HEK293 (cell line): ENCODE results near the gene DOK5.

Experiments used
- CTCF ChIA-PET: fragments of 350-600 bp; formaldehyde crosslinking; extraction: SDS; loops from one replicate; lab custom pipeline; 2021; ENCODE audit warnings: antibody characterized with exemption; lab: Yijun Ruan, JAX
- POLR2A ChIA-PET: fragments of 300-600 bp; formaldehyde crosslinking; extraction: SDS; loops from one replicate; lab custom pipeline; 2020; ENCODE audit warnings: antibody characterized with exemption, inconsistent platforms; lab: Yijun Ruan, JAX
- H3K27ac ChIP-seq: fragments of 200-500 bp; sonication (Bioruptor generic); 2 replicates; pipeline ENCODE4 v1.5.1; 2014; ENCODE audit warnings: low read depth, low read length, control low read depth, inconsistent platforms; ENCODE audit errors: extremely low read depth
- H3K36me3 ChIP-seq, 2 experiments: fragments of 200-500 bp in 1 of 2; sonication (Bioruptor generic) in 1 of 2; 1 replicate in 1 of 2; 2 replicates in 1 of 2; pipeline ENCODE4 v1.5.1; 2014 to 2017; ENCODE audit warnings: inconsistent platforms in 2 of 2, low read length in 2 of 2; ENCODE audit not compliant: control insufficient read depth in 2 of 2, insufficient read depth in 1 of 2
- H3K4me1 ChIP-seq: fragments of 200-500 bp; sonication (Bioruptor generic); 2 replicates; pipeline ENCODE4 v1.5.1; 2014; ENCODE audit warnings: mild to moderate bottlenecking, low read length, inconsistent platforms; ENCODE audit not compliant: control insufficient read depth, insufficient read depth
- H3K4me3 ChIP-seq: 2 replicates; pipeline ENCODE4 v1.5.1; 2011; ENCODE audit warnings: low read depth, mild to moderate bottlenecking, control low read depth, low read length, moderate library complexity
- H3K9me3 ChIP-seq: fragments of 200-500 bp; sonication (Bioruptor generic); 2 replicates; pipeline ENCODE4 v1.5.1; 2014; ENCODE audit warnings: low read depth, low read length, inconsistent platforms; ENCODE audit not compliant: control insufficient read depth, insufficient read depth
- BCL11A ChIP-seq: fragments of 450-650 bp; formaldehyde crosslinking; IDR thresholded peaks from 2 replicates; pipeline ENCODE4 v1.5.1; 2016; ENCODE audit warnings: low read depth, missing biosample characterization, missing genetic modification characterization
- HIC1 ChIP-seq: fragments of 450-650 bp; formaldehyde crosslinking; IDR thresholded peaks from 2 replicates; pipeline ENCODE4 v1.5.1; 2016; ENCODE audit warnings: missing biosample characterization, missing genetic modification characterization
- IKZF3 ChIP-seq: fragments of 450-650 bp; IDR thresholded peaks from 2 replicates; pipeline ENCODE4 v1.5.0; 2018; ENCODE audit warnings: missing biosample characterization, mild to moderate bottlenecking, missing genetic modification characterization, moderate library complexity
- KLF10 ChIP-seq: fragments of 450-650 bp; IDR thresholded peaks from 2 replicates; pipeline ENCODE4 v1.5.1; 2018; ENCODE audit warnings: missing biosample characterization, mild to moderate bottlenecking, missing genetic modification characterization
- KLF17 ChIP-seq: fragments of 450-650 bp; formaldehyde crosslinking; IDR thresholded peaks from 2 replicates; pipeline ENCODE4 v1.5.1; 2016; ENCODE audit warnings: missing biosample characterization, missing genetic modification characterization
- PRDM1 ChIP-seq: fragments of 450-650 bp; formaldehyde crosslinking; IDR thresholded peaks from 2 replicates; pipeline ENCODE4; 2016; ENCODE audit warnings: missing biosample characterization, missing genetic modification characterization
- RBAK ChIP-seq: fragments of 450-650 bp; formaldehyde crosslinking; IDR thresholded peaks from 2 replicates; pipeline ENCODE4 v1.5.1; 2016; ENCODE audit warnings: missing biosample characterization, missing genetic modification characterization
- SP2 ChIP-seq: fragments of 450-650 bp; formaldehyde crosslinking; IDR thresholded peaks from 2 replicates; pipeline ENCODE4 v1.5.1; 2016; ENCODE audit warnings: missing biosample characterization, missing genetic modification characterization
- TRIM28 ChIP-seq: IDR thresholded peaks from 2 replicates; pipeline ENCODE4 v1.6.1; 2011; ENCODE audit warnings: low read length, control low read depth, borderline replicate concordance
- ZFP69B ChIP-seq: fragments of 450-650 bp; formaldehyde crosslinking; IDR thresholded peaks from 2 replicates; pipeline ENCODE4 v1.5.1; 2016; ENCODE audit warnings: missing biosample characterization, missing genetic modification characterization
- ZNF10 ChIP-seq: fragments of 450-650 bp; formaldehyde crosslinking; IDR thresholded peaks from 2 replicates; pipeline ENCODE4 v1.5.1; 2017; ENCODE audit warnings: missing biosample characterization, missing genetic modification characterization
- ZNF112 ChIP-seq: fragments of 450-650 bp; formaldehyde crosslinking; IDR thresholded peaks from 2 replicates; pipeline ENCODE4 v1.5.0; 2017; ENCODE audit warnings: missing biosample characterization, missing genetic modification characterization
- ZNF133 ChIP-seq: fragments of 450-650 bp; formaldehyde crosslinking; IDR thresholded peaks from 2 replicates; pipeline ENCODE4 v1.5.1; 2016; ENCODE audit warnings: missing biosample characterization, missing genetic modification characterization
- ZNF146 ChIP-seq: fragments of 450-650 bp; formaldehyde crosslinking; IDR thresholded peaks from 2 replicates; pipeline ENCODE4 v1.5.1; 2016; ENCODE audit warnings: missing biosample characterization, missing genetic modification characterization
- ZNF280D ChIP-seq: fragments of 450-650 bp; formaldehyde crosslinking; IDR thresholded peaks from 2 replicates; pipeline ENCODE4 v1.5.1; 2016; ENCODE audit warnings: missing biosample characterization, missing genetic modification characterization
- ZNF426 ChIP-seq: fragments of 450-650 bp; formaldehyde crosslinking; IDR thresholded peaks from 2 replicates; pipeline ENCODE4 v1.5.1; 2017; ENCODE audit warnings: missing biosample characterization, missing genetic modification characterization, mild to moderate bottlenecking, inconsistent platforms, moderate library complexity
- ZNF473 ChIP-seq: fragments of 450-650 bp; formaldehyde crosslinking; IDR thresholded peaks from 2 replicates; pipeline ENCODE4 v1.5.1; 2017; ENCODE audit warnings: missing biosample characterization, missing genetic modification characterization
- ZNF548 ChIP-seq: fragments of 450-650 bp; formaldehyde crosslinking; IDR thresholded peaks from 2 replicates; pipeline ENCODE4 v1.5.1; 2016; ENCODE audit warnings: missing biosample characterization, missing genetic modification characterization
- ZNF624 ChIP-seq: fragments of 450-650 bp; formaldehyde crosslinking; IDR thresholded peaks from 2 replicates; pipeline ENCODE4 v1.5.1; 2017; ENCODE audit warnings: missing biosample characterization, missing genetic modification characterization
- ZNF660 ChIP-seq: fragments of 450-650 bp; IDR thresholded peaks from 2 replicates; pipeline ENCODE4 v1.5.1; 2018; ENCODE audit warnings: missing biosample characterization, mild to moderate bottlenecking, missing genetic modification characterization
- ZNF837 ChIP-seq: fragments of 450-650 bp; formaldehyde crosslinking; IDR thresholded peaks from 2 replicates; pipeline ENCODE4 v1.5.1; 2016; ENCODE audit warnings: missing biosample characterization, missing genetic modification characterization
- ZSCAN30 ChIP-seq: fragments of 450-650 bp; IDR thresholded peaks from 2 replicates; pipeline ENCODE4 v1.5.1; 2018; ENCODE audit warnings: missing biosample characterization, mild to moderate bottlenecking, missing genetic modification characterization, moderate library complexity
- ZSCAN5A ChIP-seq: fragments of 450-650 bp; formaldehyde crosslinking; IDR thresholded peaks from 2 replicates; pipeline ENCODE4 v1.5.1; 2016; ENCODE audit warnings: missing biosample characterization, missing genetic modification characterization

Gene DOK5

GRCh38 chr20:54557806-54558590 lies 82.6 kb downstream of the DOK5 start (continued):
- TF ChIP-seq ZNF280D (tag by site-specific recombination), result no peak
- no peak for TF ChIP-seq IKZF3 (tag by site-specific recombination)
- no peak for TF ChIP-seq ZNF624
- TF ChIP-seq ZNF112, result no peak

- Histone ChIP-seq H3K27ac (no peak overlapping the region), H3K4me1 (no peaks in the 10 kb centered on the region), H3K4me3 (no peak overlapping the region), H3K36me3 (no peaks in the 10 kb centered on the region), H3K9me3 (no peaks in the 10 kb centered on the region)
- TF ChIP-seq HIC1 (tag by site-specific recombination), result no peak
- TF ChIP-seq SP2, result no peak
- TF ChIP-seq ZNF548 (tag by site-specific recombination), result no peak
- TF ChIP-seq PRDM1, result no peak
- TF ChIP-seq BCL11A (tag by site-specific recombination), result no peak
- no peak for TF ChIP-seq TRIM28
- TF ChIP-seq ZNF426 (tag by site-specific recombination), result no peak
- TF ChIP-seq ZNF473, result no peak
- no peak for TF ChIP-seq KLF17 (tag by site-specific recombination)
- no peak for TF ChIP-seq ZNF133
- TF ChIP-seq KLF10 (tag by site-specific recombination), result no peak
- no peak for TF ChIP-seq ZFP69B (tag by site-specific recombination)
- ChIA-PET CTCF (interaction anchor here (0.6 kb wide), 1 partner anchor 27 kb away, joined by 3 read pairs; no protein-coding TSS in a partner anchor), POLR2A (no interaction called here)
Observed at GRCh38 chr20:54559890-54560289, 84.5 kb downstream of the DOK5 start.

- Histone ChIP-seq H3K4me3 (no peak overlapping the region), H3K36me3 (no peaks in the 10 kb centered on the region), H3K4me1 (no peaks in the 10 kb centered on the region), H3K27ac (no peak overlapping the region), H3K9me3 (no peaks in the 10 kb centered on the region)
- TF ChIP-seq ZNF280D (tag by site-specific recombination), result no peak
- TF ChIP-seq ZSCAN30 (tag by site-specific recombination), result no peak
- no peak for TF ChIP-seq ZNF112
- no peak for TF ChIP-seq ZNF146 (tag by site-specific recombination)
- no peak for TF ChIP-seq ZFP69B (tag by site-specific recombination)
- TF ChIP-seq RBAK (tag by site-specific recombination), result no peak
- no peak for TF ChIP-seq ZNF10
- TF ChIP-seq TRIM28, result no peak
- TF ChIP-seq ZSCAN5A (tag by site-specific recombination), result no peak
- TF ChIP-seq ZNF837 (tag by site-specific recombination), result no peak
- no peak for TF ChIP-seq ZNF660 (tag by site-specific recombination)
- ChIA-PET POLR2A (no interaction called here), CTCF (interaction anchor here (0.6 kb wide), 1 partner anchor 27 kb away, joined by 3 read pairs; no protein-coding TSS in a partner anchor)
Observed at GRCh38 chr20:54560357-54560756, 85.0 kb downstream of the DOK5 start.
